Measurements from ENCODE around the gene BEGAIN. TPM values are rescaled to one million over a fixed set of nuclear protein-coding genes. Genes with fewer than 3 reads are reported as not detected.

The BEGAIN gene
- total RNA-seq, 1 donor from 2014 or later, result 1.0 TPM

- intact Hi-C loops (cut with micrococcal nuclease), result no loop called here
These were observed 33.7 kb downstream of the BEGAIN start for GRCh38 chr14:100553471-100553870.

- intact Hi-C loops (cut with micrococcal nuclease), result no loop called here
These were observed 34.6 kb downstream of the BEGAIN start for GRCh38 chr14:100552524-100553125.

GRCh38 chr14:100551056-100551455 is 36.2 kb downstream of the BEGAIN start:
- intact Hi-C loops (cut with micrococcal nuclease), result no loop called here

- intact Hi-C loops (cut with micrococcal nuclease), result loop anchor here (5.0 kb wide), 1 partner anchor 173 kb away; the partner anchor contains the start of gene WDR25
These were observed 37.2 kb downstream of the BEGAIN start for GRCh38 chr14:100549834-100550625.

GRCh38 chr14:100548939-100549338 is 38.3 kb downstream of the BEGAIN start:
- intact Hi-C loops (cut with micrococcal nuclease), result loop anchor here (5.0 kb wide), 1 partner anchor 172 kb away; the partner anchor contains the start of gene WDR25

- intact Hi-C loops (cut with micrococcal nuclease), result loop anchor here (5.0 kb wide), 1 partner anchor 171 kb away; the partner anchor contains the start of gene WDR25
These were observed 38.9 kb downstream of the BEGAIN start for GRCh38 chr14:100548295-100548655.

- intact Hi-C loops (cut with micrococcal nuclease), result loop anchor here (5.0 kb wide), 1 partner anchor 170 kb away; the partner anchor contains the start of gene WDR25
These were observed 39.5 kb downstream of the BEGAIN start for GRCh38 chr14:100547633-100548294.

- intact Hi-C loops (cut with micrococcal nuclease), result loop anchor here (1.0 to 5.0 kb wide), 2 partner anchors 99 to 169 kb away; partner anchors contain the start of gene WDR25
These were observed 41.2 kb downstream of the BEGAIN start for GRCh38 chr14:100546051-100546443.

- intact Hi-C loops (cut with micrococcal nuclease), result loop anchor here (5.0 kb wide), 1 partner anchor 168 kb away; the partner anchor contains the start of gene WDR25
These were observed 41.9 kb downstream of the BEGAIN start for GRCh38 chr14:100545359-100545758.

- intact Hi-C loops (cut with micrococcal nuclease), result loop anchor here (5.0 kb wide), 1 partner anchor 167 kb away; the partner anchor contains the start of gene WDR25
These were observed 42.6 kb downstream of the BEGAIN start for GRCh38 chr14:100544506-100545141.

GRCh38 chr14:100543471-100544455 is 43.5 kb downstream of the BEGAIN start:
- intact Hi-C loops (cut with micrococcal nuclease), result no loop called here

- intact Hi-C loops (cut with micrococcal nuclease), result no loop called here
These were observed 44.5 kb downstream of the BEGAIN start for GRCh38 chr14:100542619-100543205.

- intact Hi-C loops (cut with micrococcal nuclease), result no loop called here
These were observed 45.3 kb downstream of the BEGAIN start for GRCh38 chr14:100541621-100542560.

- intact Hi-C loops (cut with micrococcal nuclease), result no loop called here
These were observed 46.1 kb downstream of the BEGAIN start for GRCh38 chr14:100540926-100541620.

GRCh38 chr14:100540141-100540925 is 46.9 kb downstream of the BEGAIN start:
- intact Hi-C loops (cut with micrococcal nuclease), result no loop called here

- intact Hi-C loops (cut with micrococcal nuclease), result no loop called here
These were observed 47.5 kb downstream of the BEGAIN start for GRCh38 chr14:100539766-100540140.

- intact Hi-C loops (cut with micrococcal nuclease), result no loop called here
These were observed 48.1 kb downstream of the BEGAIN start for GRCh38 chr14:100539003-100539660.

Measured in T-helper 1 cell treated with Interleukin-12 subunit alpha and Interleukin-12 subunit beta and Interleukin-4 antibody, amounts not matched to agents 30 ng/mL and 1 ng/mL, for 36 hours (primary cell).